IPS-NIHi11 (cell line): ENCODE measurements around the gene NEMP1.
"Not testable (repeated sequence)": the region's sequence is repeated elsewhere in the genome, so short reads cannot be mapped to it uniquely, and the experiment has no call there.

Experiments
- DNase-seq: peaks from one replicate; pipeline ENCODE4 v3.0.0; 2012; ENCODE audit warnings: mixed read lengths, low spot score

NEMP1 gene

GRCh38 chr12:57091638-57092528, 13.3 kb upstream of the NEMP1 start:
- no peak for DNase-seq

DNA sequence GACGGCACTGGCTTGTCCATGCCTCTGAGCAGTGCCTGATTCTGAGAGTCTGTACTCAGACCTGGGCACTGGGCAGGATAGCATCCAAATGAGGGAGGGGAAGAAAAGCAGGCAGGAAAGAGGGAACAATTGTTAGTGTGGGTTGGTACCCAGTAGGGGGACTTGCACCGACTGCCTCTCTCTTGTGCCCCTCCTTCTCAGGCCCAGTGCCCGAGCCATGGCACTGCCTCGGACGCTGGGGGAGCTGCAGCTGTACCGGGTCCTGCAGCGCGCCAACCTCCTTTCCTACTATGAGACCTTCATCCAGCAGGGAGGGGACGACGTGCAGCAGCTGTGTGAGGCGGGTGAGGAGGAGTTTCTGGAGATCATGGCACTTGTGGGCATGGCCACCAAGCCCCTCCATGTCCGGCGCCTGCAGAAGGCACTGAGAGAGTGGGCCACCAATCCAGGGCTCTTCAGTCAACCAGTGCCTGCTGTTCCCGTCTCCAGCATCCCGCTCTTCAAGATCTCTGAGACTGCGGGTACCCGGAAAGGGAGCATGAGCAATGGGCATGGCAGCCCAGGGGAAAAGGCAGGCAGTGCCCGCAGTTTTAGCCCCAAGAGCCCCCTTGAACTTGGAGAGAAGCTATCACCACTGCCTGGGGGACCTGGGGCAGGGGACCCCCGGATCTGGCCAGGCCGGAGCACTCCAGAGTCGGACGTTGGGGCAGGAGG, 12.5 kb upstream of the NEMP1 start:
- no peak for DNase-seq

- DNase-seq, result no peak
These were observed 11.9 kb upstream of the NEMP1 start for GRCh38 chr12:57090490-57090889.

- no peak for DNase-seq
These were observed 11.0 kb upstream of the NEMP1 start for GRCh38 chr12:57089271-57090245.

- DNase-seq, result peak; percentile 87
These were observed 10.0 kb upstream of the NEMP1 start, which contains the start of gene NAB2 for GRCh38 chr12:57088354-57089270. TSS of gene NAB2 (plus strand) at chr12:57089114. CDS start at chr12:57089272, 158 bp downstream.

DNA sequence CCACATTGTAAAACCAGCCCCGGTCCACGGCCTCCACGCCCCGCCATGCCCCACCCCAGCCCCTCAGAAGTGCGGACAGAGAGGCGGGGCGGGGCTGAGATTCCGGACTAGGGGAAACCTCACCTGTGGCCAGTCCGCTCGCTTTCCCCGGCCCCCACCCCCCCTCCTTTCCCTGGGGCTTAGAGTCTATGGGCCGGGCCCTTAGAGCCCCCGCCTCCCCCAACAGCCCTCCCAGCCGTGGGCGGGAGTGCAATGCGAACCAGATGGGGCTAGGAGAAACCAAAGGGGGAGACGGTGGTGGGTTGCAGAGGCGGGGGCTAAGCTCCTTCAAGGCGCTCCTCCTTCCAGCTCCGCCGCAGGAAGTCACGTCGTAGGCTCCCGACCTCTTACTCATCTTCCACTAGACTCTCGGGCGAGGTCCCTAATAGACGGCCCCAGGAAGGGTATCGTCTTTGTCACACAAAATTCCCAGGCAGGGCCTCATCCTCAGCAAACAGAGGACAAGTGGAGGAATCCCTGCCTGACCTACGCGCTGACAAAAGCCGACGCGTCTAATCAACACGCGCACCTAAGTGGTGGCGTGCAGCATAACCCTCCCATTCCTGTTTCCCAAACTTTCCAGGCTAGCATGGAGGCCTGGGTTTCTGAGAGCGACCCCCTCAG, 9.2 kb upstream of the NEMP1 start:
- peak; percentile 76 for DNase-seq

DNA sequence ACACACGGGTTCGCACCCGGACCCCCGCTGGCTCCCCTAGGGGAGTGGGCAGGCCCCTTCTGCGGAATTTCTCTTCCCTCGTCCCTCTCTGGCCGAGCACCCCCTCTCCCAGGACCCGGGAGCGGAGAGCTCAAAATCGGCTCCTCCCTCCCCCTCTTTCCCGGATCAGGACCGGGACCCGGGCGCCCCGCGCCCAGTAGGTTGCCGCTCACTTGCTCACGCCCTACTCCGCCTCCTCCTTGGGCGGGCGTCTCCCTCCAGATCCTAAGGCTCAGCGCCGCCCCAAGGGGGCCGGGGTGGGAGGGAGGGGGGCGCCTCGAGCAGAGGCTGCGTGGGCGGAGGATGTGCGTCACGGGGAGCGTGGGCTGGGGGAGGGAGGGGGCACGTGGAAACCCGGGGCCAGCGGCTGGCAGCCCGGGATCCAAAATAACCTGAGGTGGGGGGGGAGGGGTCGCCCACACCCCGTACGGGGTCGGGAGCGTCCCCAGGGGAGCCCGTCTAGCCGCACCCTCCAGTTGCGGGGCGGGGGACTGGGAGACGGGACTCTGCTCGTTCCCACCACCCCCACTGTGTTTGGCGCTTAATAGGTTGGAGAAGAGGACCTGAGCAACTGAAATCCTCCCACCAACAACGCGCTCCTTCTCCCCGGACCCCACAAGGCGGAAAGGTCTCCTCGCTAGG, 8.6 kb upstream of the NEMP1 start:
- DNase-seq, result peak; percentile 63

DNA sequence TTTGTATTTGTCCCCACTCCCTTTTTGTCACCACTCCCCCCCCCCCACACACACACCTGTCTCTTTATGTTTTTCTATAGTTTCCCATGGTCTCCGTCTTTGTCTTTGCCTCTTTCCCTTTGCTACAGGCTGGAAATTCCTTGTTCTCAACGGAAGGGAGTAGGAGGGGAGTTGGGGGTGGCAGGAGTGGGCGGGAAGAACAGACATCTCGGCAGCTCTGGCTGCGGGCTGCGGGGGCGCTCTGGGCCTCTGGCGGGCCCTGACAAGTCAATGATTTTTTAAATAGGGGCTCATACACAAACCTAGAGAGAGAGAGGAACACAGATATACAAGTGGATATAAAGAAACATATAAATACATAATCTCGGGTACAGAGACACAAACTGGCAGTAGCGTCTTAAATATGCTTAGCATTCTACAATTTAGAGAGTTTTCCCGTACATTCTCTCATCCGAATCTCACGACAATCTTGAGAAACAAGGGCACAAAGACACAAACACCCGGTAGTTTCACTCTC, 8.0 kb upstream of the NEMP1 start:
- peak; percentile 72 for DNase-seq

- no peak for DNase-seq
These were observed 7.5 kb upstream of the NEMP1 start for GRCh38 chr12:57085999-57086492.

DNA sequence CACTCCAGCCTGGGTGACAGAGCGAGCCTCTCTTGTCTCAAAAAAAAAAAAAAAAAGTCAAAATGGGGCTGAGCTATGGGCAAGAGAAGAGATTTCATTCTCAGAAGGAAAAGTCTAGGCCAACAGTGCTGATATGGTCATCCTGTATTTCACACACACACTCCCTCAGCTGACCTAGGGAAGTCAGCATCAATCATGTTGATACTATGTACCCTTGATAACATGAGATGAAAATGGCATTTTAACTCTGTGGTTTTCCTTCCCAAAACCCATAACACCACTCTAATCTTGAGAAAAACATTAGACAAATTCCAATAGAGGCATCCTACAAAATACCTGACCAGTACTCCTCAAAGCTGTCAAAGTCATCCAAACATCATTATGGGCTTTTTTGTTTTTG, 2.3 kb upstream of the NEMP1 start:
- DNase-seq, result no peak

GRCh38 chr12:57079821-57080220, 1.2 kb upstream of the NEMP1 start:
- no peak for DNase-seq

GRCh38 chr12:57073566-57074450, 4.8 kb downstream of the NEMP1 start:
- DNase-seq, result not testable (repeated sequence)

DNA sequence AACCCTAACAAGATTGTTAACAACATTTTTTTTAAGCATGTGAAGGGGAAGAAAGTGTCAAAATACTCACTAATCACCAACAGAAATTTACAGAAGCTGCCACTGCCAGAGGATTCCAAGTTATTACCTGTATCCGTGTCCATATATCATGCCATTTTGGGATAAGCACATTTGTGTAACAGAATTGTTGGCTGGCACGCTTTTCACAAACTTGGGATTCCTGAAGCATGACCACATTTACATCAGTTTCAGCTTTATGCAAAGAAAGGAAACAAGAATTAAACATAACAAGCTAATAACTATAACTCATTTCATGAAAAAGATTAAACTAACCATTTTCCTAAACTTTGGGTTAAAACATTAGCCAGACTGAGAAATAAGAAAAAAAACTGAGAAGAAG, 5.9 kb downstream of the NEMP1 start:
- no peak for DNase-seq

- peak; percentile 72 for DNase-seq
These were observed 9.1 kb downstream of the NEMP1 start for GRCh38 chr12:57069523-57069922.

GRCh38 chr12:57066245-57066644, 12.3 kb downstream of the NEMP1 start:
- DNase-seq, result no peak

- DNase-seq, result no peak
These were observed 14.5 kb downstream of the NEMP1 start for GRCh38 chr12:57063991-57064685.

- no peak for DNase-seq
These were observed 20.1 kb downstream of the NEMP1 start for GRCh38 chr12:57058454-57058853.
